Stimulated activated CD4-positive, alpha-beta T cell treated with anti-CD3 and anti-CD28 coated beads, Interleukin-4, amount 100 ng/mL, for 48 hours (primary cell): ENCODE measurements around the gene IMMP2L.

Experiments
- DNase-seq, 2 donors: peaks; one replicate each; pipeline ENCODE4 v3.0.0-alpha.2; 2020; ENCODE audit warnings: low read depth in 2 of 2

IMMP2L gene

GRCh38 chr7:110808361-110808760 is 753.9 kb downstream of the IMMP2L start:
- no peak for DNase-seq

GRCh38 chr7:110804501-110804900 is 757.8 kb downstream of the IMMP2L start:
- no peak for DNase-seq

GRCh38 chr7:110803602-110804143 is 758.6 kb downstream of the IMMP2L start:
- DNase-seq, result no peak

- no peak for DNase-seq
Measured at GRCh38 chr7:110801502-110801901, 760.8 kb downstream of the IMMP2L start.

GRCh38 chr7:110800984-110801383 is 761.3 kb downstream of the IMMP2L start:
- no peak for DNase-seq

GRCh38 chr7:110797656-110798055 is 764.6 kb downstream of the IMMP2L start:
- DNase-seq, result no peak

- no peak for DNase-seq
Measured at GRCh38 chr7:110790992-110791391, 771.3 kb downstream of the IMMP2L start.

GRCh38 chr7:110786328-110786965 is 775.8 kb downstream of the IMMP2L start:
- no peak for DNase-seq

GRCh38 chr7:110784749-110785148 is 777.5 kb downstream of the IMMP2L start:
- DNase-seq, result no peak

GRCh38 chr7:110780712-110781111 is 781.6 kb downstream of the IMMP2L start:
- DNase-seq, result no peak

GRCh38 chr7:110779339-110779738 is 783.0 kb downstream of the IMMP2L start:
- DNase-seq, result no peak

GRCh38 chr7:110775046-110775445 is 787.2 kb downstream of the IMMP2L start:
- DNase-seq, result no peak

GRCh38 chr7:110774071-110774470 is 788.2 kb downstream of the IMMP2L start:
- no peak for DNase-seq

GRCh38 chr7:110772615-110773014 is 789.7 kb downstream of the IMMP2L start:
- DNase-seq, result no peak

GRCh38 chr7:110771717-110772116 is 790.6 kb downstream of the IMMP2L start:
- DNase-seq, result no peak

- DNase-seq, result no peak
Measured at GRCh38 chr7:110767550-110768110, 794.7 kb downstream of the IMMP2L start.

- no peak for DNase-seq
Measured at GRCh38 chr7:110766864-110767263, 795.4 kb downstream of the IMMP2L start.

GRCh38 chr7:110764852-110765251 is 797.4 kb downstream of the IMMP2L start:
- DNase-seq, result no peak

- no peak for DNase-seq
Measured at GRCh38 chr7:110762546-110763225, 799.6 kb downstream of the IMMP2L start.

GRCh38 chr7:110760341-110760740 is 802.0 kb downstream of the IMMP2L start:
- no peak for DNase-seq

GRCh38 chr7:110759069-110759468 is 803.2 kb downstream of the IMMP2L start:
- DNase-seq, result no peak

- no peak for DNase-seq
Measured at GRCh38 chr7:110754649-110755048, 807.6 kb downstream of the IMMP2L start.
